Hair follicular keratinocyte (primary cell): ENCODE measurements around the gene RNU2-63P. TPM values are rescaled to one million over a fixed set of nuclear protein-coding genes. Genes with fewer than 3 reads are reported as not detected.

Source experiments
- total RNA-seq: library from RNA; depleted of rRNA; stranded (reverse); fragments of >200 nt; gene quantifications from 2 replicates; pipeline ENCODE4 v1.2.3, GENCODE V29; 2015

Gene RNU2-63P
- under 0.01 TPM in 1 of 2 replicates, not detected in the other for total RNA-seq

DNA sequence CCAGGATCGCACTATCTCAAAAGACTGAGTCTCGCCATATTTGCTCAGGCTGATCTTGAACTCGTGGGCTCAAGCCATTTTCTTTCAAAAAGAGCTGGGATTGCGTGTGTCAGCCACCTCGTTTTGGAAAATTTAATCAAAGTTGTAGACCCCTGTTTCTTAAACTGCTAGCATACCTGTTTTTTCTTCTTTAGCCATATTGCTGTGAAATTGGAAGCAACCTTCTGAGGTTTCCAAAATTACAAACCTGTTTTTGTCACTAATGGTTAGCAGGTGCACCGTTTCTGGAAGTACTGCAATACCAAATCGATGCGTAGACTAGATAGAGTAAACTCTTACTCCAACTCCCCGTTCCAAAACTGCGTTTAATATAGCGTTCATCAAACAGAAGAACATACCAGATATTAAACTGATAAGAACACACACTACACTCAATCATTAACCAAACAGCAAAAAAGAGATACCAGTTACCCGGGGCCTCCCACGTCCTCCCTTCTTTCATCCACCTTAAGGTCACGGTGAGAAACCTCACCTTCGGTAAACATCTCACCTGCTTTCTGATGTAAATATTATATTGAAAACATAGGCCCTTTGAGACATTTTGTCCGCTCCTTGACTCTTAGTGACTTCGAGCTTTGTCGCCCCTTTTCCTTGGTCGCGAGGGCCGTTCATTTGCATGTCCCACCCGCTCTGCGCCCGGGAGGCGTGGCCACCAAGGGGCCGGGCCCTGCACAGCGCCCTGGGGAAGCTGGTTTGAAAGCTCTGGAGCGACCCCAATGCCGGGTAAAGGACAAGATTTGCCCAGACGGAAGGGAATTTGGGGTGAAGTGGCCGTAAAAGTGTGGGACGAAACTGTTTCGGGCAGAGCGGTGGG lies at the start of gene RNU2-63P:
Gene RNU2-63P, minus strand, starts transcription at position 462 of the 874 bp plus-strand sequence.

DNA sequence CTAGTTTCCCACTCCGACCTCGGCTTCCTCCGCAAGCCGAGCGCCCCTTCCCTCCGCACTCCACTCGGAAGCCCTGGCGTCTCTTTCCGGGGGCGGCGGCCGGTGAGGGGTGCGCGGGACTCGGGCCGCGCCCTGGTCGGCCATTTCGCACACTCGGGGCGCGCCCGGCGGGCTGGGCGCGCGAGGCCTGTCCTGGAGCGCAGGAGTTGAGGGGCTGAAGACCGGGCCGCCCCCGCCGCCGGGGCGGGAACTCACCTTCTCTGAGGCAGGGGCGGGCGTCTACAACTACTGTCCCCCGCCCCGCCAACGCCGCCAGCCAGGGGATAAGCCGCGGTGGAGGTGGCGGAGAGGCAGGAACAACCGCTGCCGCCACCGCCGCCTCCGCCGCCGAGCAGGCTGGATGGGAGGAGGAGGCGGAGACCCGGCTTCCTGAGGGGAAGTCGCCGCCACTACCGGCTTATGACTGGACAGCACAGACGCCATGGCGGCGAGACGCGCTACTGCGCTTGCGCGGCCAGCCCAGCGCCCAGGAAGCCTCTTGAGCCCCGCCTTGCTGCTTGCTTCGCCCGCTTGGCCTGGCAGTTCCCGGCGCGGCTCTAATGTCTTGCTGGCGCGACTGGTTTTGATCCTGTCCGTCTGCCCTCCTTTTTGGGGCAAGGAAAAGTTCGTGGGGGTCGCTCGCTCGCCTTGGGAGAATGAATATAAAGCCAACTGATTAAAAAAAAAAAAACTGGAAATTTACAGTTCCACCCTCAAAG lies 39.2 kb upstream of the RNU2-63P start, which contains the start of gene KRCC1:
Gene KRCC1, minus strand, starts transcription at position 413 of the 758 bp plus-strand sequence. CDS start 27,220 bp downstream, outside the sequence.

Other genes starting within 250 kb of the RNU2-63P start
- 0.23 TPM in 1 of 2 replicates, not detected in the other for gene RGPD2, start 190.8 kb downstream of the RNU2-63P start, total RNA-seq
- 9.7 and 16.2 TPM in 2 replicates for gene KRCC1, start 39.2 kb upstream of the RNU2-63P start, total RNA-seq
- not detected in 2 replicates for gene SMYD1, start 51.3 kb upstream of the RNU2-63P start, total RNA-seq
- gene FABP1, start 111.5 kb upstream of the RNU2-63P start, total RNA-seq, result not detected in 2 replicates
- 5.0 and 11.4 TPM in 2 replicates for gene THNSL2, start 153.8 kb upstream of the RNU2-63P start, total RNA-seq